ENCODE data around the gene FSIP1.

The FSIP1 gene

DNA sequence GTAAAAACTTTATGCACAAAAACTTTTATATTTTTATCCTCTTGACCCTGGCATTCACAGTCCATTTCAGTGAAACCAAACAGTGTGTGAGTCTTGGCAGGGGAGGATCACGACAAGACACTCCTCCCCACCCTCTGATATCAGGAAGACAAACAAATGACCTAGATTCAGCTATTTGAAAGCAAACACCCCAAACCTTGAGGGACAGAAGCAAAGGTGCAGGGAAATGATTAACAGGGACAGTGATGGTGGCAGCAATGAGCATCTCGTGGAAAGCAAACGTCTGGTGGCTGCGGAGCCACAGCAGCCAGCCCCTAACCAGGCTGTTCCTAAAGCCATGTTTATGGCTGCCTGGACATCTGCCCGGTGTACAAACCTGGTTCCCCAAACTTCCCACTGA lies 52.1 kb downstream of the FSIP1 start:
- Histone ChIP-seq H3K9ac (ENCODE audit: low read length) (no peak overlapping the region), H3K27ac (ENCODE audit: low read depth, low read length, poor library complexity, severe bottlenecking) (no peak overlapping the region), H4K20me1 (ENCODE audit: insufficient read depth, low read length) (no peaks in the 10 kb centered on the region), H3K4me3 (ENCODE audit: low read depth, low read length, poor library complexity, severe bottlenecking) (no peak overlapping the region), H3K4me1 (ENCODE audit: insufficient read depth, low read length, severe bottlenecking) (no peaks in the 10 kb centered on the region), H3K27me3 (ENCODE audit: insufficient read depth, low read length) (no peaks in the 10 kb centered on the region), H3K79me2 (ENCODE audit: insufficient read depth, low read length) (no peaks in the 10 kb centered on the region), H3K4me2 (ENCODE audit: low read length) (no peak overlapping the region), H3F3A (ENCODE audit: insufficient read depth, low read length) (no peaks in the 10 kb centered on the region; the same call in 1 of the 2 replicates), H2AFZ (ENCODE audit: low read length) (no peak overlapping the region), H3K36me3 (ENCODE audit: insufficient read depth, low read length) (no peaks in the 10 kb centered on the region), H3K9me3 (ENCODE audit: low read length) (no peaks in the 10 kb centered on the region), H3K9me2 (ENCODE audit: low read depth, low read length) (no peaks in the 10 kb centered on the region)
- TF ChIP-seq, protein P1, sequence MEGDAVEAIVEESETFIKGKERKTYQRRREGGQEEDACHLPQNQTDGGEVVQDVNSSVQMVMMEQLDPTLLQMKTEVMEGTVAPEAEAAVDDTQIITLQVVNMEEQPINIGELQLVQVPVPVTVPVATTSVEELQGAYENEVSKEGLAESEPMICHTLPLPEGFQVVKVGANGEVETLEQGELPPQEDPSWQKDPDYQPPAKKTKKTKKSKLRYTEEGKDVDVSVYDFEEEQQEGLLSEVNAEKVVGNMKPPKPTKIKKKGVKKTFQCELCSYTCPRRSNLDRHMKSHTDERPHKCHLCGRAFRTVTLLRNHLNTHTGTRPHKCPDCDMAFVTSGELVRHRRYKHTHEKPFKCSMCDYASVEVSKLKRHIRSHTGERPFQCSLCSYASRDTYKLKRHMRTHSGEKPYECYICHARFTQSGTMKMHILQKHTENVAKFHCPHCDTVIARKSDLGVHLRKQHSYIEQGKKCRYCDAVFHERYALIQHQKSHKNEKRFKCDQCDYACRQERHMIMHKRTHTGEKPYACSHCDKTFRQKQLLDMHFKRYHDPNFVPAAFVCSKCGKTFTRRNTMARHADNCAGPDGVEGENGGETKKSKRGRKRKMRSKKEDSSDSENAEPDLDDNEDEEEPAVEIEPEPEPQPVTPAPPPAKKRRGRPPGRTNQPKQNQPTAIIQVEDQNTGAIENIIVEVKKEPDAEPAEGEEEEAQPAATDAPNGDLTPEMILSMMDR (IDR thresholded peaks at IDR 0.05; ENCODE audit: low read length): no peak
- TF ChIP-seq EZH2 (IDR thresholded peaks at IDR 0.05; ENCODE audit: borderline replicate concordance, low read length): no peak

DNA sequence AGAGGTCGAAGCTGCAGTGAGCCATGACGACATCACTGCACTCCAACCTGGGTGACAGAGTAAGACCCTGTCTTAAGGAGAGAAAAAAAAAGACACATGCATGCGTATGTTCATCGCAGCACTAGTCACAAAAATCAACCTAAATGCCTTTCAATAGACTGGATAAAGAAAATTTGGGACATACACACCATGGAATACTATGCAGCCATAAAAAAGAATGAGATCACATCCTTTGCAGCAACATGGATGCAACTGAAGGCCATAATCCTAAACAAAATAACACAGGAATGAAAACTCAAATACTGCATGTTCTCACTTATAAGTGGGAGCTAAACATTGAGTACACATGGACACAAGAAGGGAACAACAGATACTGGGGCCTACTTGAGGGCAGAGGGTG lies 53.1 kb downstream of the FSIP1 start:
- no peaks in the 10 kb centered on the region; the same call in 1 of the 2 replicates for H3F3A ChIP-seq (ENCODE audit: insufficient read depth, low read length)
- TF ChIP-seq EZH2 (IDR thresholded peaks at IDR 0.05; ENCODE audit: borderline replicate concordance, low read length): no peak
- TF ChIP-seq, protein P1 (IDR thresholded peaks at IDR 0.05; ENCODE audit: low read length): no peak
- H3K9ac ChIP-seq (ENCODE audit: low read length): no peak overlapping the region
- no peaks in the 10 kb centered on the region for H3K79me2 ChIP-seq (ENCODE audit: insufficient read depth, low read length)
- H3K9me2 ChIP-seq (ENCODE audit: low read depth, low read length): no peaks in the 10 kb centered on the region
- H2AFZ ChIP-seq (ENCODE audit: low read length): no peak overlapping the region
- no peaks in the 10 kb centered on the region for H3K27me3 ChIP-seq (ENCODE audit: insufficient read depth, low read length)
- H3K4me3 ChIP-seq (ENCODE audit: low read depth, low read length, poor library complexity, severe bottlenecking): no peak overlapping the region
- no peaks in the 10 kb centered on the region for H3K4me1 ChIP-seq (ENCODE audit: insufficient read depth, low read length, severe bottlenecking)
- H3K4me2 ChIP-seq (ENCODE audit: low read length): no peak overlapping the region
- no peak overlapping the region for H3K27ac ChIP-seq (ENCODE audit: low read depth, low read length, poor library complexity, severe bottlenecking)
- no peaks in the 10 kb centered on the region for H4K20me1 ChIP-seq (ENCODE audit: insufficient read depth, low read length)
- no peaks in the 10 kb centered on the region for H3K36me3 ChIP-seq (ENCODE audit: insufficient read depth, low read length)
- H3K9me3 ChIP-seq (ENCODE audit: low read length): no peaks in the 10 kb centered on the region

DNA sequence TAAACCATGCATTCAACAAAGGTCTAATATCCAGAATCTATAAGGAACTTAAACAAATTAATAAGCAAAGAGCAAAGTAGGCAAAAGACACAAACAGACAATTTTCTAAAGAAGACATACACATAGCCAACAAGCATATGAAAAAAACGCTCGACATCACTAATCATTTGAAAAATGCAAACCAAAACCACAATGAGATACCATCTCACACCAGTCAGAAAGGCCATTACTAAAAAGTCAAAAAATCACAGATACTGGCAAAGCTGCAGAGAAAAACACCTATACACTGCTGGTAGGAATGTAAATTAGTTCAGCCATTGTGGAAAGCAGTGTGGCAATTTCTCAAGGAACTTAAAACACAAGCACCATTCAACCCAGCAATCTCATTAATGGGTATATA lies 53.8 kb downstream of the FSIP1 start:
- no peaks in the 10 kb centered on the region for H3K79me2 ChIP-seq (ENCODE audit: insufficient read depth, low read length)
- H4K20me1 ChIP-seq (ENCODE audit: insufficient read depth, low read length): no peaks in the 10 kb centered on the region
- H3K9ac ChIP-seq (ENCODE audit: low read length): no peak overlapping the region
- TF ChIP-seq EZH2 (IDR thresholded peaks at IDR 0.05; ENCODE audit: borderline replicate concordance, low read length): no peak
- TF ChIP-seq, protein P1 (IDR thresholded peaks at IDR 0.05; ENCODE audit: low read length): no peak
- no peak overlapping the region for H3K4me2 ChIP-seq (ENCODE audit: low read length)
- H3F3A ChIP-seq (ENCODE audit: insufficient read depth, low read length): no peaks in the 10 kb centered on the region; the same call in 1 of the 2 replicates
- H3K4me1 ChIP-seq (ENCODE audit: insufficient read depth, low read length, severe bottlenecking): no peaks in the 10 kb centered on the region
- H3K4me3 ChIP-seq (ENCODE audit: low read depth, low read length, poor library complexity, severe bottlenecking): no peak overlapping the region
- no peaks in the 10 kb centered on the region for H3K27me3 ChIP-seq (ENCODE audit: insufficient read depth, low read length)
- no peak overlapping the region for H3K27ac ChIP-seq (ENCODE audit: low read depth, low read length, poor library complexity, severe bottlenecking)
- no peak overlapping the region for H2AFZ ChIP-seq (ENCODE audit: low read length)
- no peaks in the 10 kb centered on the region for H3K9me3 ChIP-seq (ENCODE audit: low read length)
- H3K9me2 ChIP-seq (ENCODE audit: low read depth, low read length): no peaks in the 10 kb centered on the region
- H3K36me3 ChIP-seq (ENCODE audit: insufficient read depth, low read length): no peaks in the 10 kb centered on the region
